AG10803 (cell line): ENCODE data around the gene GLCCI1.

Experiments
- DNase-seq: peaks from one replicate; pipeline ENCODE4 v3.0.0; 2010; ENCODE audit warnings: low read depth
- H3K4me3 ChIP-seq: 2 replicates; pipeline ENCODE4 v1.5.1; 2011; ENCODE audit warnings: mild to moderate bottlenecking, low read length, control low read depth
- CTCF ChIP-seq: conservative IDR thresholded peaks from 2 replicates; pipeline ENCODE4 v1.5.1; 2011; ENCODE audit warnings: mild to moderate bottlenecking, low read length, control low read depth, inconsistent platforms

GLCCI1 gene

GRCh38 chr7:7944619-7945282, 23.8 kb upstream of the GLCCI1 start:
- no peak overlapping the region for H3K4me3 ChIP-seq
- DNase-seq, result no peak
- no peak for TF ChIP-seq CTCF

DNA sequence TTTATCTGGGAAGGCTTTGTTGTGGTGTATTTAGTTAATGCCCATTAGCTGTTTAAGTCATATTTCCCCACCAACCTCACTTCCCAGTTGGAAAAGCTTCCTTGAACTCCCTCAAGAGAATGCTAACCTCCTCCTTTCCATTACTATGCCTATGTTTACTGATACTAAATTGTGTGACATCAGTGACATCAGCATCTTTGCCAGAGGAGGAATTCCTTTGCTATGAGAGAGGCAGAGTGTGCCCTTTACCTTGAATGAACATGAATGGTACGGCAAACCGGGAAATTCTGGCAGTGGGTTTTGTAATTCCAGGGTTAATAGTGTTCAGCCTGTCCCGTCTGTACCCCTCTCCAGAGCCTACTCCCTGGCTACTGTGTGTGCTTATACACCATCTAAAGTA, 22.1 kb upstream of the GLCCI1 start:
- DNase-seq, result no peak
- H3K4me3 ChIP-seq, result no peak overlapping the region
- no peak for TF ChIP-seq CTCF

DNA sequence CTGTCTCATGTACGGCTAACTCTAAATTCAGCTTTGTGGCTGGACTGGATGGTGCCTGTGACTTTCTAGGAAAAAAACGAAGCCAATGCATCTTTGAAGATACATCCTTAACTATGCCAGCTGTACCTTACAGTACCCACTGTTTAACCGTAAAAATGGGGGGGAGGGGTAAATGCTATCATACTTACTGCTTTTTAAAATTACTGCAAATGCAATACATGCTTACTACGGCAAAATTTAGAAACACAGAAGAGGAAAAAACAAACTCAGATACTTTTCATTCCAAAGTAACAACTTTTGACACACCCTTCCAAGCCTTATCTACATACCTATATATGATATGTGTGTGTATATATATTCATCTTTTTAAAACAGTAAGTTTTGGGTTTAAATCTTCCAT, 20.4 kb upstream of the GLCCI1 start:
- DNase-seq, result no peak
- TF ChIP-seq CTCF, result no peak
- H3K4me3 ChIP-seq, result no peak overlapping the region

- no peak overlapping the region for H3K4me3 ChIP-seq
- peak; percentile 29 for DNase-seq
- no peak for TF ChIP-seq CTCF
Observed at GRCh38 chr7:7953806-7954205, 14.8 kb upstream of the GLCCI1 start.

DNA sequence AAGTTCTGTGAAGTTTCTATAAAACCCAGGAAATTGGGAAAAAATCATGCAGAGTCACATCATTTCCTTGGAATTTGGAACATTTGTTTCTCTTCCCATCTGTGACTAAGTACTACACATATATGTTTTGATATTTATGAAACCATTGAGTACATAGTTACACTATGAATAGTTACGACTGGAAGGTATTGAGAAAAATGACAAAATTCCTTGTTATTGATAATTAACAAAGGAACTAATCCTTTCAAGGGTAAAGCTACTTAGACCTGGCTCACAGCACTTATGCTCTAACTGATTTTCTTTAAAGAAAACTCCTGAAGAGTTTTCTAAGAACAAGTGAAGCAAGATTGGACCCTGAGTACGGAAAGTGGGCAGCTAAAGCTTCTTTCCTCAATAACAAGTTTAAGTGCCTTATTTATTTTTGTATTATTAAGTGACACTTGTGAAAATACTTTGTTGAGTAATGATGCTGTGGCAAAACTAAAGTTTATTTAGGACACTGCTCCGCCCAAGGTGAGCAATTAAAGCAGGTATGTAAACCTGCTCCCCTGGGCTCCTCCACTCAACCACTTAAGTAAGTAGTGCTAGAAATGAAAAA, 12.0 kb upstream of the GLCCI1 start:
- no peak for TF ChIP-seq CTCF
- no peak overlapping the region for H3K4me3 ChIP-seq
- DNase-seq, result peak; percentile 73

DNA sequence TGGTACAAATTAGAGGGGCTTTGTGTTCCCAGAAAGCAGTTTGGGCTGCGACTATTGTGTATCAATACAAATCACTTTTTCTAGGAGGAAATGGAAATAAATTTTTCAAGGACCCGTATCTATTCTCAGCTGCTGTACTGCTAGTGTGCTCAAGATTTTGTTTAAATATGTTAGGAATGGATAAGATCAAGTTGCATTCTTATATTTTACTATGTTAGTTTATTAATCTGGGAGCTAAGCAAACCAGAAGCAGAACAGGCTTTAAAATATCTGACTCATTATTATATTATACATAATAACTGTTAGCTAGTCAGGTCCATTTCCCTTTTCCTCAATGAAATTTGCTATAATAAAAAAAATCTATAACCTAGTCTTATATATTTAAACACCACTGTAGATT, 11.1 kb upstream of the GLCCI1 start:
- TF ChIP-seq CTCF, result no peak
- DNase-seq, result no peak
- H3K4me3 ChIP-seq, result no peak overlapping the region

GRCh38 chr7:7959979-7960670, 8.5 kb upstream of the GLCCI1 start:
- TF ChIP-seq CTCF, result no peak
- no peak for DNase-seq
- H3K4me3 ChIP-seq, result no peak overlapping the region
